T-helper 17 cell (primary cell): ENCODE measurements around the gene C18orf32. TPM values are rescaled to one million over a fixed set of nuclear protein-coding genes. Genes with fewer than 3 reads are reported as not detected.
"Not testable (repeated sequence)": the region's sequence is repeated elsewhere in the genome, so short reads cannot be mapped to it uniquely, and the experiment has no call there.

Experiments
- ATAC-seq: fragments of 150-1000 bp; cut with Tn5 transposase; 2 replicates; pipeline ENCODE4 v1.10.0; 2021; ENCODE audit warnings: mild to moderate bottlenecking, moderate library complexity
- DNase-seq, 3 donors: peaks; one replicate each; pipeline versions ENCODE4 v3.0.0 to v3.0.0-alpha.2; 2020 to 2021
- H3K9me3 ChIP-seq: one replicate; pipeline ENCODE4 v1.7.0; 2013; ENCODE audit warnings: low read length, mild to moderate bottlenecking; ENCODE audit not compliant: control insufficient read depth, poor library complexity, severe bottlenecking
- H3K27ac Mint-ChIP-seq: one replicate; pipeline ENCODE4 v1.8.0; 2022; ENCODE audit warnings: mild to moderate bottlenecking, moderate library complexity, mixed read lengths
- H3K27me3 Mint-ChIP-seq: one replicate; pipeline ENCODE4 v1.8.0; 2022; ENCODE audit warnings: mixed read lengths
- H3K36me3 Mint-ChIP-seq: one replicate; pipeline ENCODE4 v1.8.0; 2022; ENCODE audit warnings: low read depth, mixed read lengths
- H3K4me1 Mint-ChIP-seq: one replicate; pipeline ENCODE4 v1.8.0; 2022; ENCODE audit warnings: mild to moderate bottlenecking, mixed read lengths
- H3K4me3 Mint-ChIP-seq: one replicate; pipeline ENCODE4 v1.8.0; 2022; ENCODE audit warnings: mild to moderate bottlenecking, moderate library complexity, mixed read lengths
- total RNA-seq, 4 donors: library from RNA in 2 of 4; stranded (reverse) in 2 of 4; gene quantifications; one replicate each; pipeline ENCODE4 v1.2.3 and lab custom pipeline; 2022 to 2026

Gene C18orf32
- total RNA-seq, 2 donors from 2014 or later, result 31.3 to 32.1 TPM

DNA sequence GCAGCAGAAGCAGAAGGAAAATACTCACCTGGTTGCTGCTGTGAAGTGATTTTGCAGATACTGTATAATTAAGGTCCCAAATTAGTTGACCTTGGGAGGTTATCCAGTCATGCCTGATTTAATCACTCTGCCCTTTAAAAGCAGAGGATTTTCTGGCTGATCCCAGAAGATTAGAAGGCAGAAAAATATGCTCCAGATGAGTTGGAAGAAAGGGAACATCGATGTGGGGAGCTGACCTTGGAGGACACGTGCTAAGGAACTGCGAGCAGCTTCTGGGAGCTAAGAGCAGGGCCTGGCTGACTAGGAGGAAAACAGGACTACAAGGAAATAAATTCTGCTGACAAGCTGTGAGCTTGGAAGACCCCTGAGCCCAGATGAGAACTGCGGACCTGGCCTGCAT is 13.3 kb downstream of the C18orf32 start:
- no peak for DNase-seq
- H3K36me3 Mint-ChIP-seq, result no peaks in the 10 kb centered on the region
- no peaks in the 10 kb centered on the region for H3K4me1 Mint-ChIP-seq
- ATAC-seq, result no peak
- H3K9me3 ChIP-seq, result no peaks in the 10 kb centered on the region
- no peaks in the 10 kb centered on the region for H3K27me3 Mint-ChIP-seq
- H3K4me3 Mint-ChIP-seq, result no peak overlapping the region
- H3K27ac Mint-ChIP-seq, result no peak overlapping the region

DNA sequence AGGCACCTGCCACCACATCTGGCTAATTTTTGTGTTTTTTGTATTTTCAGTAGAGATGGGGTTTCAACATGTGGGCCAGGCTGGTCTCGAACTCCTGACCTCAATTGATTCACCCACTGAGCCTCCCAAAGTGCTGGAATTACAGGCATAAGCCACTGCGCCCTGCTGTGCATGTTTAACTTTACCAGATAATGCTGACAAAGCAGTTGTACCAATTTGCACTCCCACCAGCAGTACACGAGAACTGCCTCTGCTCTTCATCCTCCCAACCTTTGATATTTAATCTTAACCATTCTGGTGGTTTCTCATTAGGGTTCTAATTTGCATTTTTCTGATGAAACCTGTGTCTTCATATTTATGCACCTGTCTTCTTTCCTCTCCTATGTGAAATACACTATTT is 14.6 kb downstream of the C18orf32 start:
- H3K4me3 Mint-ChIP-seq, result no peak overlapping the region
- ATAC-seq, result no peak
- H3K27me3 Mint-ChIP-seq, result no peaks in the 10 kb centered on the region
- DNase-seq, result no peak
- no peaks in the 10 kb centered on the region for H3K36me3 Mint-ChIP-seq
- H3K27ac Mint-ChIP-seq, result peak overlapping the region; percentile 37
- no peaks in the 10 kb centered on the region for H3K9me3 ChIP-seq
- H3K4me1 Mint-ChIP-seq, result no peaks in the 10 kb centered on the region

DNA sequence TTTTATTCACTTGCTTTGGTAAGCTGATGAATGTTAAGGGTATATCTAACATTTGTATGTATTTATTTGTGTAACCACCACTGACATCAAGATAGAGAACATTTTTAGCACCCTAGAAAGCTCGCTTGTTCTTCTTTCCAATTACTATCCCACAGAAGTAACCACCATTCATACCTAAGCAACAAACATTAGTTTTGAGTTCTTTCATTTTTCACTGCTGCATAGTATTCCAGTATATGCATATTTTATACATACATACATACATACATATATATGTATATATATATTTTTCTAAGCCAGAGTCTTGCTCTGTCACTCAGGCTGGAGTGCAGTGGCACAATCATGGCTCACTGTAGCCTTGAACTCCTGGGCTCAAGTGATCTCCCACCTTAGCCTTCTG is 15.5 kb downstream of the C18orf32 start:
- no peak for ATAC-seq
- no peaks in the 10 kb centered on the region for H3K36me3 Mint-ChIP-seq

DNA sequence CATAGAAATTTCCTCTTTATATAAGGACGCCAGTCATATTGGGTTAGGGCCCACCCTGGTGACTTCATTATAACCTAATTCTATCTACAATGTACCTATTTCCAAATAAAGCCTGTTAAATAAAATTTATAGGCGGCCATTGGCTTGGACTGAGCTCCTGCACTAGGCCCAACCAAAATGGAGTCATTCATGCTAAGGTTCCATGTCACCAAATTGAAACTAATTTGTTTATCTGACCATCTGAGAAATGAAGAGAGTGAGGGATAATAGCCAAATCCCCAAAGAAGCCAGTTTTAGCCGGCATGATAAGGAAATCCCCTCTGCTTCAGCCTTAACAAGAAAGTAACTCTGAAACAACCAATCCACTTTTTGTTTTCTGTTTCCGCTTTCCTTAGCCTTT is 19.4 kb downstream of the C18orf32 start:
- Mint-ChIP-seq H3K4me1 (no peaks in the 10 kb centered on the region), H3K36me3 (no peaks in the 10 kb centered on the region), H3K27ac (no peak overlapping the region), H3K27me3 (no peaks in the 10 kb centered on the region), H3K4me3 (no peak overlapping the region)
- DNase-seq (no peak), ATAC-seq (no peak)
- no peaks in the 10 kb centered on the region for H3K9me3 ChIP-seq

More for the DNA sequence above, 15.5 kb downstream of the C18orf32 start:
- H3K27me3 Mint-ChIP-seq, result no peaks in the 10 kb centered on the region
- H3K4me3 Mint-ChIP-seq, result no peak overlapping the region
- H3K27ac Mint-ChIP-seq, result no peak overlapping the region
- H3K4me1 Mint-ChIP-seq, result no peaks in the 10 kb centered on the region
- DNase-seq, result no peak
- no peaks in the 10 kb centered on the region for H3K9me3 ChIP-seq

DNA sequence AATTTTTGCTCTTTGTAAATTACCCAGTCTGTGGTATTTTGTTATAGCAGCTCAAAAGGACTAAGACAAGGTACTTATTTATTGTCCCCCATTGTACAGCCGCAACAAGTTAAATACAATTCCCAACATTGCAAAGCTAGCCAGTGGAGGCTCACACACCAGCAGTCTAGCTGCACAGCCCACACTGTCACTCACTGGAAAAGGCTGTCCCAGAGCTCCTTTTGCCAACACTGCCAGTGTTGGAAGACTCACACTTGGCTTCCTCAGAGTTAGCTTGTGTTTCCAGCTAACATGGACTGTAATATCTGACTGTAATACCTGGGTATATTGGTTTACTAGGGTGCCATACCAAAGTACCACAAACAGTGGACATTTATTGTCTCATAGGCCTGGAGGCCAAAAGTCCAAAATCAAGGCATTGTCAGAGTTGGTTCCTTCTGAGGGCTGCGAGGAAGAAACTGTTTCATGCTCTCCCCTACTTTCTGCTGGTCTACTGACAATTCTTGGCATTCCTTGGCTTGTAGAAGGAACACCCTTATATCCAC is 19.9 kb downstream of the C18orf32 start:
- H3K27ac Mint-ChIP-seq, result no peak overlapping the region
- no peak overlapping the region for H3K4me3 Mint-ChIP-seq
- DNase-seq (no peak), ATAC-seq (no peak)
- no peaks in the 10 kb centered on the region for H3K9me3 ChIP-seq
- H3K4me1 Mint-ChIP-seq, result no peaks in the 10 kb centered on the region
- H3K36me3 Mint-ChIP-seq, result no peaks in the 10 kb centered on the region
- H3K27me3 Mint-ChIP-seq, result no peaks in the 10 kb centered on the region

DNA sequence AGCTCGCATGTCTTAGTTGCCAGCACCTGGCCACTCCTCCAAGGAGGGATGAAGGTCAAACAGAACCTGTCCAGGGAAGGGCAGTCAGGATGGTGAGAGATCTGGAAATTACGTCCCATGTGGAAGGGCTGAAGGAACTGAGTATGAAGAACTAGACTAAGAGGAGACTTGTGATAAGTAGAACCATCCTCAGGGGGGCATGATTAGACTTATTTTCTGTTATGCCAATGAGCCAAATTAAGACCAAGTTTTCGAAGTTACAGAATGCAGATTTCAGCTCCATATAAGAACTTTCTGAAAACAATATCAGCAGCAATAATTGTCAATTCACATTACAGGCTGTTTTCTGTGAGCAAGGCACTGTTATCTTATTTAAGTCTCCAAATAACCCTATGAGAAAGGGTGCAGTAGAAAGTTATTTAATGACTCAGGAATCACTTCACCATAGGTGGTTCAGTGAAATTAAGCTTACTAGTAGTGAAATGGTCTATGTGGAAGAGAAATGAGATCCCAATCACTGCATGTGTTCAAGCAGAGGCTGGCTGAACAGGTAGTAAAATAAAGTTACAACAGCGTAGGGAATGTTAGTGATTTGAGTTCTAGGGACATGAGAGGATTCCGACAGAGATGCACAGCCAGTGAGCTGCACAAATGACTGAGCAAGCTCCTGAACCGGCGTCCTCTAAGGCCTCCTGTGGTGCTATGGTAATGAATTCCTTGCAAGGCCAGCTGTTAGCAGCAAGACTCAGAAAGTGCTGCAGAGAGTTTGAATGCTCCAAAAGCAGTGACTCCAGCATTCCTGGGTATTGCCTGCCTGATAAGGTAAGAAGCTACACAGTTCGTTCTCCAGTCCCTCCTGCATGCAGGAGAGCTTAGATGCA is 22.1 kb downstream of the C18orf32 start:
- no peak overlapping the region for H3K4me3 Mint-ChIP-seq
- peaks cover 3% of the 10 kb centered on the region for H3K4me1 Mint-ChIP-seq
- no peak for DNase-seq
- H3K27me3 Mint-ChIP-seq, result no peaks in the 10 kb centered on the region
- no peaks in the 10 kb centered on the region for H3K9me3 ChIP-seq
- no peak overlapping the region for H3K27ac Mint-ChIP-seq
- no peaks in the 10 kb centered on the region for H3K36me3 Mint-ChIP-seq
- no peak for ATAC-seq

DNA sequence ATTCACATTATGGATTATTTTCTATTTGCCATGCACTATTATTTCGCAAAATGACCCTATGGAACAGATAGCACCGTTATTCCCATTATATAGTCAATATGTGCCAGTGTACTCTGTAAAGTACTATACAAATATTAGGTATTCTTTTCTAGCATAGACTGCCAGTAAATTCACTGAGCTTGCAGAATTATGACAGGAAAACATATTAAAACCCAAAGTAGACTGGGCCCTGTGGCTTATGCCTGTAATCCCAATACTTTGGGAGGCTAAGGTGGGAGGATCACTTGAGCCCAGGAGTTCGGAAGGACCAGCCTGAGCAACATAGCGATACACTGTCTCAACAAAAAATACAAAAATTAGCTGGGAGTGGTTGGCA is 25.4 kb downstream of the C18orf32 start:
- Mint-ChIP-seq H3K27me3 (no peaks in the 10 kb centered on the region), H3K4me3 (peak overlapping the region; percentile 94), H3K4me1 (peaks cover 23% of the 10 kb centered on the region), H3K27ac (no peak overlapping the region), H3K36me3 (no peaks in the 10 kb centered on the region)
- H3K9me3 ChIP-seq, result no peaks in the 10 kb centered on the region
- no peak for ATAC-seq
- no peak for DNase-seq

DNA sequence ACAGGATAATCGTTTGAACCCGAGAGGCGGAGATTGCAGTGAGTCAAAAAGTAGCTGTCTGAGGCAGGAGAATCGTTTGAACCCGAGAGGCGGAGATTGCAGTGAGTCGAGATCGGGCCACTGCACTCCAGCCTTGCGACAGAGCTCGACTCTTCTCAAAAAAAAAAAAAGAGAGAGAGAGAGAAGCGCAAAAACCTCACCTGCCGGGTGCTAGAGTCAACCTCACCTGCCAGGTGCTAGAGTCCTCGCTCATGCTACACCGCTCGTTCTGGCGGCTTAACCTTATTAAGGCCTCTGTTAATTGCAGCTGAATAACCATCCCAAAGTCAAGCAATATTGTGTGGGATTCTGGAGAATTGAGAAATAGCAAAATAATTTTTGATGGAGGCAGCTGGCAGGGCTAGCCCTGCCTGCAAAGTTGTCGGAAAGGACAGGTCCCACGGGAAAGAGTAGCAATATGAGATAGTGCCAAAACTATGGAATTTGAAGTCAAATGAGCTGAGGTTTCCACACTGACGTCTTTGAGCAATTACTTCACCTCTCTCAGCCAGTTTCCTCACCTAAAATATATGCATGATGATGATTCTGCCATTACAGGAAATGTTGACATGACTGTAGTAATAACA is 25.9 kb downstream of the C18orf32 start:
- Mint-ChIP-seq H3K27me3 (no peaks in the 10 kb centered on the region), H3K4me3 (peak overlapping the region; percentile 94), H3K36me3 (no peaks in the 10 kb centered on the region), H3K4me1 (peaks cover 24% of the 10 kb centered on the region), H3K27ac (peak overlapping the region; percentile 96)
- ATAC-seq (peak; percentile 26), DNase-seq (no peak)
- no peaks in the 10 kb centered on the region for H3K9me3 ChIP-seq

DNA sequence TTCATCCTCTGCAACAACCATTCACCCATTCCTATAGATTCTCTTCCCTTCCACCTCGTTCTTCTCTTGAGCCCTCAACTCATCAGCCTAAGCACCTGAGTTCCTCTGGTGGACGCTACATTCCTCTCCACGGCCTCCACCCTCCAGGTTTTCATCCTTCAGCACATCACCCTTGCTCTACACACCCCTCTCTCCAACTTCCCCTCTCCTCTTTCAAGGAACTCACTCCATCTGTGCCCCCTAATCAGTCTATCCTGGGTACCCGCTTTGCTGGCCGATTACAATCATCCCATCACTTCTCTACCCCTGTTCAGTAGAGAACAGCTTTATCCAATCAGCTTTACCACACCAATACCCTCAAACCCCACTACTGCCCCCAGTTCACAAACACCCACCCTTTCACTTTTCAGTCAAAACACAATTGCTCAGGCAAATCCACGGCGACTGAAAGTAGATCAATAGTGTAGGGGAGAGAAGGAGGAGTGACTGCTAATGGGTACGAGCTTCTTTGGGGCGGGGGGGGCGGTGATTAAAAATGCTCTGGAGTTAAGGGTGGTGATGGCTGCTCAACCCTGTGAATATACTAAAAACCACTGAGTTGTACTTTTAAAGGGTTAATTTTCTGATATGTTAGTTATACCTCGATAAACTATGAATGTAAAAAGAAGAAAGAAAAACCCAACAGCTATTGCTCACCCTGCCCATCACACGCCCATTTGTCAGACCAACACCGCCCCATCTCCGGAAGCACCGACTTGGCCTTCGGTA is 27.4 kb downstream of the C18orf32 start:
- H3K4me1 Mint-ChIP-seq, result peaks cover 30% of the 10 kb centered on the region
- H3K27ac Mint-ChIP-seq, result peak overlapping the region; percentile 94
- H3K36me3 Mint-ChIP-seq, result peaks cover 2% of the 10 kb centered on the region
- no peaks in the 10 kb centered on the region for H3K27me3 Mint-ChIP-seq
- H3K4me3 Mint-ChIP-seq, result peak overlapping the region; percentile 94
- no peak for DNase-seq
- no peaks in the 10 kb centered on the region for H3K9me3 ChIP-seq
- ATAC-seq, result peak; percentile 4

DNA sequence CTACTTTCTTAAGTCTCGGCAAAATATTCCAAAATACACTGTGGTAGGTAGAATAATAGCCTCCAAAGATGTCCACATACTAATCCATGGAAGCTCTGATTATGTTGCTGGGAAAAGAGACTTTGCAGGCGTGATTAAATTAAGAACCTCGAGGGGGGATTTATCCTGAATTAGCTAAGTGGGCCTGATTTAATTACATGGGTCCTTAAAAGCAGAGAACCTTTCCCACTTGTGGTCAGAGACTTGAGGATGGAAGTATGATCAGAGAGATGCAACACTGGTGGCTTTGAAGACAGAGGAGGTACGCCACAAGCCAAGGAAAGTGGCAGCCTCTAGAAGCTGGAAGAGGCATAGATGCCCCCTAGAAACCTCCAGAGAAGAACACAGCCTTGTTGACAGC is 29.4 kb downstream of the C18orf32 start:
- Mint-ChIP-seq H3K36me3 (peaks cover 2% of the 10 kb centered on the region), H3K4me1 (peaks cover 32% of the 10 kb centered on the region), H3K4me3 (no peak overlapping the region), H3K27me3 (no peaks in the 10 kb centered on the region), H3K27ac (peak overlapping the region; percentile 37)
- no peak for DNase-seq
- ATAC-seq, result no peak
- H3K9me3 ChIP-seq, result no peaks in the 10 kb centered on the region

DNA sequence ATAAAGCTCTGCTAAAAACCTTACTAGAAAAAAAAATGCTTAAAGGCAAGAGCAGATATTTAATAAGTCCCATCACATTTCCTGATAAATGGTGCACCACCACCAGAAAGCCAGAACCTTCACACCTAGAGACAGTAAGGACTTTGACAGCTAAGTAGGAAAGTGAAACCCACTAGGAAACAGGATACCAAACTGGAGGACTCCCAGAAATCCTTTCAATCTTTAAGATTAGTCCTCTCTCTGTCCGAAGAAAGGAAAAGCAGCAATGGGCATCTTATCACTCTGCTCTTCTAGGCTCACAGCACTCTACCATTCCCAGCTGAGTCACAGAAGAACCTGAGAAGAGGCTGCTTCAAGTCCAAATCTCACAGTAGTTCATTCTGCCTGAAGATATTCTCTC is 30.2 kb downstream of the C18orf32 start:
- Mint-ChIP-seq H3K4me1 (peaks cover 32% of the 10 kb centered on the region), H3K27ac (no peak overlapping the region), H3K4me3 (no peak overlapping the region), H3K36me3 (peaks cover 5% of the 10 kb centered on the region), H3K27me3 (no peaks in the 10 kb centered on the region)
- ATAC-seq, result no peak
- no peak for DNase-seq
- no peaks in the 10 kb centered on the region for H3K9me3 ChIP-seq

DNA sequence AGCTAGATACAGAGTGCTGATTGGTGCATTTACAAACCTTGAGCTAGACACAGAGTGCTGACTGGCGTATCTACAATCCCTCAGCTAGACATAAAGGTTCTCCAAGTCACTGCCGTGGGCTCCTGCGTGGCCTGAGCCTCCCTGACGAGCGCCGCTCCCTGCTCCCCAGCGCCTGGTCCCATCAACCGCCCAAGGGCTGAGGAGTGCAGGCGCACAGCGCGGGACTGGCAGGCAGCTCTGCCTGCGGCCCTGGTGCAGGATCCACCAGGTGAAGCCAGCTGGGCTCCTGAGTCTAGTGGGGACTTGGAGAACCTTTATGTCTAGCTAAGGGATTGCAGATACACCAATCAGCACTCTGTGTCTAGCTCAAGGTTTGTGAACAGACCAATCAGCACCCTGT is 34.5 kb downstream of the C18orf32 start:
- ATAC-seq, H3K36me3 Mint-ChIP-seq, H3K9me3 ChIP-seq, H3K4me3 Mint-ChIP-seq, H3K27ac Mint-ChIP-seq, H3K27me3 Mint-ChIP-seq, DNase-seq: not testable (repeated sequence)
- H3K4me1 Mint-ChIP-seq, result peaks cover 27% of the 10 kb centered on the region
